Stimulated activated CD8-positive, alpha-beta memory T cell treated with anti-CD3 and anti-CD28 coated beads, Interleukin-12 subunit alpha, Interleukin-12 subunit beta, amount 100 ng/mL, for 1 hour (primary cell): ENCODE results near the gene HCRTR1.

Source experiments
- DNase-seq: peaks from one replicate; pipeline ENCODE4 v3.0.0-alpha.2; 2020; ENCODE audit warnings: low read depth

HCRTR1 gene

GRCh38 chr1:31598980-31599379, 18.5 kb upstream of the HCRTR1 start:
- no peak for DNase-seq

GRCh38 chr1:31600641-31601040, 16.8 kb upstream of the HCRTR1 start:
- no peak for DNase-seq

- DNase-seq = no peak
Measured at GRCh38 chr1:31602081-31602480, 15.4 kb upstream of the HCRTR1 start.

- DNase-seq = no peak
Measured at GRCh38 chr1:31605908-31606427, 11.5 kb upstream of the HCRTR1 start.

- no peak for DNase-seq
Measured at GRCh38 chr1:31607360-31607759, 10.1 kb upstream of the HCRTR1 start.

GRCh38 chr1:31609514-31610118, 7.9 kb upstream of the HCRTR1 start:
- DNase-seq = no peak

GRCh38 chr1:31614414-31615005, 3.0 kb upstream of the HCRTR1 start:
- DNase-seq = no peak

- DNase-seq = no peak
Measured at GRCh38 chr1:31615414-31615813, 2.1 kb upstream of the HCRTR1 start.

- DNase-seq = no peak
Measured at GRCh38 chr1:31615939-31616338, 1.6 kb upstream of the HCRTR1 start.

- no peak for DNase-seq
Measured at GRCh38 chr1:31617916-31618746, 642 bp downstream of the HCRTR1 start.

GRCh38 chr1:31618916-31619846, 1.7 kb downstream of the HCRTR1 start:
- DNase-seq = no peak

- no peak for DNase-seq
Measured at GRCh38 chr1:31620631-31621497, 3.4 kb downstream of the HCRTR1 start.

- DNase-seq = no peak
Measured at GRCh38 chr1:31621498-31621820, 4.0 kb downstream of the HCRTR1 start.

GRCh38 chr1:31621847-31622730, 4.6 kb downstream of the HCRTR1 start:
- DNase-seq = no peak

- DNase-seq = no peak
Measured at GRCh38 chr1:31623365-31623764, 5.9 kb downstream of the HCRTR1 start.

- no peak for DNase-seq
Measured at GRCh38 chr1:31624309-31624708, 6.8 kb downstream of the HCRTR1 start.

GRCh38 chr1:31624731-31625514, 7.4 kb downstream of the HCRTR1 start:
- DNase-seq = no peak

GRCh38 chr1:31625561-31626222, 8.2 kb downstream of the HCRTR1 start:
- no peak for DNase-seq
